Right lobe of liver (tissue), 6 donors: ENCODE measurements around the gene DCBLD2. TPM values are rescaled to one million over a fixed set of nuclear protein-coding genes. Genes with fewer than 3 reads are reported as not detected.

Experiments
- ATAC-seq, 4 donors: fragments of 200-7000 bp; cut with Tn5 transposase; one replicate each; pipeline ENCODE4 v1.9.1; 2020; ENCODE audit warnings: mild to moderate bottlenecking in 4 of 4, moderate library complexity in 4 of 4
- DNase-seq, 3 donors: peaks; one replicate each; pipeline ENCODE4 v3.0.0-alpha.2; 2020
- H3K27ac ChIP-seq, 3 donors: fragments of 200-600 bp; one replicate each; pipeline ENCODE4 v1.8.0; 2022
- H3K27me3 ChIP-seq, 2 donors: fragments of 200-600 bp; one replicate each; pipeline ENCODE4 v1.8.0; 2022
- H3K36me3 ChIP-seq, 4 donors: fragments of 200-600 bp; sonication (generic) in 1 of 4; one replicate each; pipeline versions ENCODE4 v1.5.1 to v1.8.0; 2017 to 2022; ENCODE audit warnings: control low read depth in 1 of 4
- H3K4me1 ChIP-seq, 4 donors: fragments of 200-600 bp; sonication (generic) in 1 of 4; one replicate each; pipeline versions ENCODE4 v1.5.1 to v1.8.0; 2017 to 2022; ENCODE audit warnings: control low read depth in 1 of 4
- H3K4me3 ChIP-seq, 3 donors: fragments of 200-600 bp; one replicate each; pipeline ENCODE4 v1.8.0; 2022
- H3K9me3 ChIP-seq, 4 donors: fragments of 200-600 bp; sonication (generic) in 1 of 4; one replicate each; pipeline versions ENCODE4 v1.5.1 to v1.8.0; 2017 to 2022; ENCODE audit warnings: control low read depth in 1 of 4
- CTCF ChIP-seq, 4 donors: fragments of 200-600 bp in 3 of 4; fragments of 450-650 bp in 1 of 4; IDR thresholded peaks; one replicate each; pipeline versions ENCODE4 v1.5.1 to v1.8.0; 2016 to 2022; ENCODE audit warnings: antibody characterized with exemption in 4 of 4, mild to moderate bottlenecking in 2 of 4
- POLR2A ChIP-seq: fragments of 450-650 bp; IDR thresholded peaks from one replicate; pipeline ENCODE4 v1.6.1; 2017; ENCODE audit warnings: antibody characterized with exemption, mild to moderate bottlenecking
- WGBS: methylation state at CpG from one replicate; pipeline ENCODE4 v1.1.6; 2018; ENCODE audit warnings: low coverage, low lambda C conversion rate; ENCODE audit not compliant: insufficient coverage; ENCODE audit errors: missing lambda C conversion rate; 5-methylcytosine and 5-hydroxymethylcytosine counted together
- intact Hi-C, 2 donors: fragments of 100-400 bp; cut with DNase I; formaldehyde crosslinking; loops; one replicate each; pipeline versions ENCODE4 v1.11.2 to v1.14.1; 2022
- total RNA-seq, 6 experiments: library from RNA; depleted of rRNA in 2 of 6; stranded (reverse); fragments of >200 nt in 2 of 6; fragmentation: NEBNext Ultra II Directional in 3 of 6; extraction: Animal tissue kit (Norgen Biotek cat#: 25700) in 3 of 6; gene quantifications; one replicate each; pipeline versions ENCODE4 v1.1.0 to v1.2.4, GENCODE V29; 2016 to 2023
- donor health status: DM: no; HTN: yes; CAD: no.
- donor health status: DM: no; HTN: no; CAD: no.
- donor health status: DM: no; HTN: no; CAD: no.
- donor health status: DM: no; HTN: yes; CAD: no.
- donor health status: DM: no; HTN: yes; CAD: no.

The DCBLD2 gene
- total RNA-seq, 6 experiments from 2014 or later, result 8.1 to 11.3 (median 10.6) TPM

- H3K4me1 ChIP-seq, result peaks cover 0 to 8% (median 0%) of the 10 kb centered on the region in 4 donors
- H3K9me3 ChIP-seq, result no peaks in the 10 kb centered on the region
- DNase-seq, result no peak
- TF ChIP-seq POLR2A (no peak), CTCF (IDR thresholded peaks at IDR 0.05) (no peak)
- 90% methylated on average over 4 of the region's 4 CpGs for WGBS
- peaks cover 0 to 9% (median 2%) of the 10 kb centered on the region in 4 donors for H3K36me3 ChIP-seq
- no peaks in the 10 kb centered on the region for H3K27me3 ChIP-seq
- H3K4me3 ChIP-seq, result no peak overlapping the region
- intact Hi-C loops, result no loop called here
- no peak for ATAC-seq
- H3K27ac ChIP-seq, result no peak overlapping the region
Measured at GRCh38 chr3:98797905-98798304, 103.6 kb downstream of the DCBLD2 start.

- Histone ChIP-seq H3K27me3 (no peaks in the 10 kb centered on the region), H3K27ac (no peak overlapping the region), H3K9me3 (no peaks in the 10 kb centered on the region), H3K4me3 (no peak overlapping the region), H3K36me3 (peaks cover 0 to 9% (median 2%) of the 10 kb centered on the region in 4 donors), H3K4me1 (peaks cover 0 to 8% (median 0%) of the 10 kb centered on the region in 4 donors)
- WGBS, result 51% methylated on average over 5 of the region's 5 CpGs
- intact Hi-C loops, result no loop called here
- peak; percentile 73 to 96 (median 92) for ATAC-seq
- no peak for TF ChIP-seq POLR2A
- TF ChIP-seq CTCF (IDR thresholded peaks at IDR 0.05), result peak; percentile 19 to 40 (median 32)
- DNase-seq, result no peak
Measured at GRCh38 chr3:98796334-98796733, 105.2 kb downstream of the DCBLD2 start.

GRCh38 chr3:98793971-98794370 lies 107.5 kb downstream of the DCBLD2 start:
- intact Hi-C loops, result no loop called here
- DNase-seq (no peak), ATAC-seq (no peak)
- Histone ChIP-seq H3K27ac (no peak overlapping the region), H3K27me3 (no peaks in the 10 kb centered on the region), H3K4me1 (peaks cover 0 to 8% (median 0%) of the 10 kb centered on the region in 4 donors), H3K9me3 (no peaks in the 10 kb centered on the region), H3K4me3 (no peak overlapping the region), H3K36me3 (peaks cover 0 to 9% (median 2%) of the 10 kb centered on the region in 4 donors)
- WGBS, result 79% methylated on average over 3 of the region's 3 CpGs
- TF ChIP-seq CTCF (IDR thresholded peaks at IDR 0.05) (no peak), POLR2A (no peak)

GRCh38 chr3:98791341-98792325 lies 109.9 kb downstream of the DCBLD2 start:
- Histone ChIP-seq H3K9me3 (no peaks in the 10 kb centered on the region), H3K27me3 (no peaks in the 10 kb centered on the region), H3K36me3 (peaks cover 0 to 9% (median 4%) of the 10 kb centered on the region in 4 donors), H3K4me1 (peaks cover 0 to 23% (median 3%) of the 10 kb centered on the region in 4 donors), H3K27ac (no peak overlapping the region), H3K4me3 (no peak overlapping the region)
- intact Hi-C loops, result no loop called here
- TF ChIP-seq CTCF (IDR thresholded peaks at IDR 0.05) (no peak), POLR2A (no peak)
- ATAC-seq (no peak), DNase-seq (no peak)
- WGBS, result 80% methylated on average over 7 of the region's 7 CpGs
